Heart left ventricle (tissue), 13 donors: ENCODE results near the gene SUPT6H.

Experiments
- POLR2A ChIP-seq, 2 donors: fragments of 450-650 bp; IDR thresholded peaks; one replicate each; pipeline ENCODE4 v1.6.1; 2017; ENCODE audit warnings: antibody characterized with exemption in 2 of 2, mild to moderate bottlenecking in 2 of 2, moderate library complexity in 2 of 2
- TF ChIP-seq, protein P1 (sequence below), 12 donors: fragments of 200-600 bp; sonication (generic) in 4 of 12; IDR thresholded peaks; one replicate each; pipeline versions ENCODE4 v1.5.0 to v1.8.0; 2018 to 2022; ENCODE audit warnings: antibody characterized with exemption in 12 of 12, mild to moderate bottlenecking in 5 of 12
- donor health status: ischemic (EF 13 %, LVEDD 7.1; RV severe dilation, severe dysfunction).
- donor health status: DM: no; HTN: yes; CAD: no.
- donor health status: DM: no; HTN: no; CAD: no.
- donor health status: ischemic (EF 25% LVEDD 6.9; RV normal size, moderate dysfunction).
- donor health status: ischemic (EF 25% LVEDD 5.7; RV mildly dilated, moderate dysfunction).
- donor health status: ischemic (EF 35%, LVEDD 5.7; RV mildly dilated, moderate dysfunction).
- donor health status: nonischemic (EF 11% LVEDD 7.7; RV severe dilation, severe dysfunction).
- donor health status: DM: yes; HTN: yes; CAD: no.
- donor health status: PGD.
- donor health status: ischemic (EF 29% LVEDD 5.4; RV normal size, mild dysfunction).
- donor health status: nonischemic (EF 23%, LVEDD 6.1; RV moderate dilation, normal function).

DNA sequence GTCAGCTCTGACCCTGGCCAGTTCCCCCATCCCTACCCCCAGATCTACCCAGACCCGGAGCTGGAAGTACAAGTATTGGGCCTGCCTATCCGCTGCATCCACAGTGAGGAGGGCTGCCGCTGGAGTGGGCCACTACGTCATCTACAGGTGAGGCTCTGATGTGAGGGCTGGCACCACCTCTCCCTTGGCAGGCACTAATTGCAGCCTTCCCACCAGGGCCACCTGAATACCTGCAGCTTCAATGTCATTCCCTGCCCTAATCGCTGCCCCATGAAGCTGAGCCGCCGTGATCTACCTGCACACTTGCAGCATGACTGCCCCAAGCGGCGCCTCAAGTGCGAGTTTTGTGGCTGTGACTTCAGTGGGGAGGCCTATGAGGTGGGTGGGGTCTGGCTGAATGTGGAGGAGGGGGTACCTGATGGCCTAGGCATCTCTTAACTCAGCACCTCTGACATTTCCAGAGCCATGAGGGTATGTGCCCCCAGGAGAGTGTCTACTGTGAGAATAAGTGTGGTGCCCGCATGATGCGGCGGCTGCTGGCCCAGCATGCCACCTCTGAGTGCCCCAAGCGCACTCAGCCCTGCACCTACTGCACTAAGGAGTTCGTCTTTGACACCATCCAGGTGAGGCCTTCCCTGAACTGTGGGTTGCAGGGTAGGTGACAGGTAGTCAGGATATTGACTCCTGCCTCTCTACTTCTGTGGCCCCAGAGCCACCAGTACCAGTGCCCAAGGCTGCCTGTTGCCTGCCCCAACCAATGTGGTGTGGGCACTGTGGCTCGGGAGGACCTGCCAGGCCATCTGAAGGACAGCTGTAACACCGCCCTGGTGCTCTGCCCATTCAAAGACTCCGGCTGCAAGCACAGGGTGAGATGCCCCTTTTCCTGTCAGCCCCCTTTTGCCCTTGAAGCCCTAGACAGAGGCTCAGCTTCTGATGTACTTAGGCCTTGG, 86.1 kb downstream of the SUPT6H start:
- TF ChIP-seq, protein P1, sequence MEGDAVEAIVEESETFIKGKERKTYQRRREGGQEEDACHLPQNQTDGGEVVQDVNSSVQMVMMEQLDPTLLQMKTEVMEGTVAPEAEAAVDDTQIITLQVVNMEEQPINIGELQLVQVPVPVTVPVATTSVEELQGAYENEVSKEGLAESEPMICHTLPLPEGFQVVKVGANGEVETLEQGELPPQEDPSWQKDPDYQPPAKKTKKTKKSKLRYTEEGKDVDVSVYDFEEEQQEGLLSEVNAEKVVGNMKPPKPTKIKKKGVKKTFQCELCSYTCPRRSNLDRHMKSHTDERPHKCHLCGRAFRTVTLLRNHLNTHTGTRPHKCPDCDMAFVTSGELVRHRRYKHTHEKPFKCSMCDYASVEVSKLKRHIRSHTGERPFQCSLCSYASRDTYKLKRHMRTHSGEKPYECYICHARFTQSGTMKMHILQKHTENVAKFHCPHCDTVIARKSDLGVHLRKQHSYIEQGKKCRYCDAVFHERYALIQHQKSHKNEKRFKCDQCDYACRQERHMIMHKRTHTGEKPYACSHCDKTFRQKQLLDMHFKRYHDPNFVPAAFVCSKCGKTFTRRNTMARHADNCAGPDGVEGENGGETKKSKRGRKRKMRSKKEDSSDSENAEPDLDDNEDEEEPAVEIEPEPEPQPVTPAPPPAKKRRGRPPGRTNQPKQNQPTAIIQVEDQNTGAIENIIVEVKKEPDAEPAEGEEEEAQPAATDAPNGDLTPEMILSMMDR (IDR thresholded peaks at IDR 0.05): no peak
- no peak for TF ChIP-seq POLR2A (IDR thresholded peaks at IDR 0.05)
